GM19043 (cell line): ENCODE results near the gene RAB35.

Source experiments
- ATAC-seq: cut with Tn5 transposase; IDR thresholded peaks from one replicate; pipeline ENCODE4 v1.9.1; 2021; ENCODE audit warnings: low read depth; ENCODE audit not compliant: unreplicated experiment

The RAB35 gene

GRCh38 chr12:120116441-120116791 is at the start of gene RAB35:
Gene RAB35, minus strand, starts transcription at chr12:120116753. Its CDS starts 103 bp downstream, at chr12:120116650.
- ATAC-seq, result no peak

- ATAC-seq, result no peak
Observed at GRCh38 chr12:120164293-120164692, 47.7 kb upstream of the RAB35 start.

DNA sequence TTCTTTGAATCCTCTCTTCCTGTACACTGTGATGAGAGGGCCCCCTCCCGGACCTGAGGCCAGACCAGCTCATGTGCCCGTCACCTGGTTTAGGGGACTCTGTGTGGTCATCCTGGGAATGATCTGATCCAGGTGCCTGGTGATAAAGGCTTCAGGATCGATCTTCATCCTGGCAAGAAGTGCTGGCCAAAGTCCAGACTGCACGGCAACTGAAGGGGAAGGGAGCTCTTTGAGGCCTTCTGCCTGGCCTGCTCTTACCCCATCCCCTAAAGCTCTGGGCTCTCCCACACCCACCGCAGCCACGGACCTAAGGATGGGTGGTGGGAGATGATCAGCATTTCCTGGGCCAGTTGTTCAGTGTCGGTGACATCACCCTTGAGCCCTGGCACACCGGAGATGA is 46.2 kb upstream of the RAB35 start:
- ATAC-seq, result no peak

GRCh38 chr12:120161852-120162251 is 45.3 kb upstream of the RAB35 start:
- no peak for ATAC-seq

DNA sequence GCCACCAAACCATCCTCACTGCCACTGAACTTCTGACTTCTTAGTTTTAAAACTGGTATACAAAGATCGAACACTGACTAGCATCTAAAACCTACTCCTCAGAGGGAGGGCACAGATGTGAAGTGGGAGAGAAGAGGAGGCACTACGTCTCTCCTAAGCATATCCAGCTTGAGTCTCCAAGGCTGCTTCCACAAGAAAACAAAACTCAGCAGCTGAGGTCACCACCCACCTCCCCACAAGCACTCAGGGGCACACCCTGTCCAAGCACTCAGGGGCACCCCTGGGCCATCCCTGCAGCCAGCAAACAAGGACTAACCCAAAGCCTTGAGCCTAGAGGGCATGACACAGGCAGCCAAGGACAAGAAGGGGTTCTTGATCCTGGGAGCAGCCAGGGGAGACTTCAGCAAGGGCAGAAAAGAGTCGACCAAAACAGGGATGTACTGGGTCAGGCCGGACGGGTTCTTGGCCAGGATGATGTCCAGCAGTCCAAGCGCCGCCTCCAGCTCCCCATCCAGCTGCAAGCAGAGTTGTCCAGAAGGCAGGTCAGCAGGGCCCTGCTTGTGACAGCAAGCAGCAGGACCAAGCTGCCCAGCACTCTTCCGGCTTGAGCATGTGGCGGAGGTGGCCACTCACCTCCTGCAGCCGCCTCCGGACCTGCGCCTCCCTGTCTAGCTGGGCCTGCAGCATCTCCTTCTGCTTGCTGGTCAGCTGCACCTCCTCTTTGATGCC is 43.1 kb upstream of the RAB35 start:
- ATAC-seq, result no peak

GRCh38 chr12:120158351-120158750 is 41.8 kb upstream of the RAB35 start:
- ATAC-seq, result no peak

- no peak for ATAC-seq
Observed at GRCh38 chr12:120157678-120158077, 41.1 kb upstream of the RAB35 start.

- ATAC-seq, result no peak
Observed at GRCh38 chr12:120156315-120157259, 40.0 kb upstream of the RAB35 start.

GRCh38 chr12:120155072-120155471 is 38.5 kb upstream of the RAB35 start:
- ATAC-seq, result no peak

GRCh38 chr12:120150919-120151525 is 34.5 kb upstream of the RAB35 start:
- ATAC-seq, result no peak

GRCh38 chr12:120148011-120148410 is 31.5 kb upstream of the RAB35 start:
- no peak for ATAC-seq

DNA sequence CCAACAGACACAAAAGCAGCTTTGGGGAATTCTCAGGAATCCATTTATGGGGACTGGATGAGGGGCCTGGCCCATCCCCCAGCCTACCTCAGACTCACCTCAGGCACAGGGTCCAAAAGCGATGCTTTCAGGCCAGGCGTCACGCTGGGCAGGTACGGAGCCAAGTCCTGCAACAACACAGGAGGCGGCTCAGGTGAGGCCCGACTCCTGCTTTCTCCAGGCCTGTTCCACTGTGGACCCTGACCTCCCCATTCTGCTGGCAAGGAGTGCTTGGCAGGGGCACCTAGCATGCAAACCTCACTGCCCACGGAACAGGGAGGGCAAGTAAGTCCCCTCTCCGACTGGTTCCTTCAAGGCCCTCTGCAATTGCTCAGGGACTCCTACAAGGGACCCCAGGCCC is 28.6 kb upstream of the RAB35 start:
- no peak for ATAC-seq

- ATAC-seq, result no peak
Observed at GRCh38 chr12:120144215-120144614, 27.7 kb upstream of the RAB35 start.

- ATAC-seq, result no peak
Observed at GRCh38 chr12:120142231-120142877, 25.8 kb upstream of the RAB35 start.

- no peak for ATAC-seq
Observed at GRCh38 chr12:120141336-120141735, 24.8 kb upstream of the RAB35 start.

DNA sequence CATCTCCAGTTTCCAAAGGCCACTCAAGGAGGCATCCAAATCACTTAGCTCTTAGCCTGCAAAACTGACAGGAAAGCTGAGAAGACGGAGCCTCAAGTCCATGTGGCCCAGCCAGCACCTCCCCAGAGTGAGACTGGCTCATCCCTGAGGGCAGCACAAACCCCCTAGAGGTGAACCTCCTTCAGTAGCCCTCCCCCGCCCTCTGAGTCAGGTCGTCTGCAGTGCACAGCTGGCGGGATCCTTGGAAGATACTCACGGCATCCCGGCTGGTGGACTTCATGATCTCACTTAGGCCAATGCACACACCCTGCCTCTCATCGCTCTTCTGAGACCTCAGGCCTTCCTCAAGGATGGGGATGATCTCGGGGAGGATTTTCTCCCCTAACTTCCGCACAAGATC is 24.1 kb upstream of the RAB35 start:
- ATAC-seq, result no peak

DNA sequence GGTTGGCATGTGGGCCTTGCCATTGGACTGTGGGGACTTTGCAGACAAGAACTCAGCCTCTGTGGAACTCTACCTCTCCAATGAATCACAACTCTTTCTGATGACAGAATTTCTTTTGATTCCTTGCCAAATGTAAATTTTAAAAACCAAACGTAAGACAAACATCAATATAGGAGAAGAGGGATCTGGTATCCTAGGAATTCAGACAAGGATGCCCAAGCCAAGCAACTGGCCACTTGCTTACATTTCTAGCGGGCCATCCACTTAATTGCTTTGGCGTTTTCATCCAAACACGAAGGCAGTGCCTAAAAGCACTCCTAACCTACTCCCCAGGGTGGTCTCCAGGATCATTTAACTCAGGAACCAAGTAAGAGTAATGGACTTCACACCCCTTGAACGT is 23.4 kb upstream of the RAB35 start:
- ATAC-seq, result no peak

GRCh38 chr12:120138366-120138765 is 21.8 kb upstream of the RAB35 start:
- no peak for ATAC-seq

DNA sequence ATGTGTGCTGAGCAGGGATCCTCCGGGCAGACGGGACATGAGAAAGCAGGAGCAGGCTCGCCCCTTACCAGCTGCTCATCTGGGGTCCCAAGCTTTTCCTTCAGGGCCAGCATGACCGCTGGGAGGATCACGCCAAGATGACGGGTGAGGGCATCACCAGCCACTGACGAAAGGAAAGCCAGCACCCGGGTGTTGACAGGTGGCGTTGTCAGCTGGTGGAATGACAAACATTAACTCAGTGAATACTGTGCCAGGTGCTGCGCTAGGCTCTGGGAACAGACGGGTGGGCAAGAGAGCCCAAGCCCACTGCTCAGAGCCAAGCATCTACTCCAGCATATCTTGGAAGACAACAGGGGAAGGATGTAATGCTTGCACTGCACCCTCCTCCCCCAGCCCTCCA is 21.3 kb upstream of the RAB35 start:
- no peak for ATAC-seq

GRCh38 chr12:120136093-120136770 is 19.7 kb upstream of the RAB35 start:
- ATAC-seq, result no peak
